GM10266 (cell line): ENCODE data around the gene PYY.
"Not testable (repeated sequence)": the region's sequence is repeated elsewhere in the genome, so short reads cannot be mapped to it uniquely, and the experiment has no call there.

Experiments used
- DNase-seq: peaks from one replicate; pipeline ENCODE4 v3.0.0; 2012; ENCODE audit errors: extremely low spot score
- TF ChIP-seq, protein P1 (sequence below): IDR thresholded peaks from 2 replicates; pipeline ENCODE4 v1.5.1; 2012; ENCODE audit warnings: mild to moderate bottlenecking, low read depth; ENCODE audit not compliant: control insufficient read depth, insufficient read depth; ENCODE audit errors: missing control alignments

The PYY gene

DNA sequence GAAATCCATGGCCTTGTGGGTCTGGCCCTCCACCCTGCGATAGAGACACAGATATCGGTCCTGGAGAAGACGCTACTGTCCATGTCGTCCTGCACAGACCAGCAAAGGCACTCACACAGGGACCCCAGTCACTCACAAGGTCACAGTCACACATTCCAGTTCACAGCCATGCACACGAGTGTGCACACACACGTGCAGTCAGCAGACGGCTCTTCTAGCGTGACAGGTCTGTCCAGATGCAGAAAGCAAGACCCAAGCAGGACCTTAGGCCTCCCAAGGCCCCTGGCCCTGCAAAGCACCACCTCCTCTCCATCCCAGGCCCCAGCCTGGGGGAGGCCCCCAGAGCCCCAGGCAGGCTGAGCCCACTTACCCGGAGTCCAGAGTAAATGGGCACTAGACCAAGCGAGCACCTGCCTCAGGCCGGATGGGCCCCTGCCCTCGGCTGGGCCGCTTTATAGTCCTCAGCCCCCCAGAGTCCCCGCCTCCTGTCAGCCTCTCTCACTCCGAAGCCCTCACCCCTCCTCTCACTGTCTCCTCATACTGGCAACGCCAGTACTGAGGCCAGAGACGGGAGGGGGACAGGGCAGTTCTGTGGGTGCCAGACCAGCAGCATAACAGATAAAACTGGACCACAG is 11.6 kb downstream of the PYY start, which contains the start of gene PPY:
PPY (minus strand) TSS at position 426 of the 635 bp plus-strand sequence. CDS start 822 bp downstream, outside the sequence.
- TF ChIP-seq, protein P1, sequence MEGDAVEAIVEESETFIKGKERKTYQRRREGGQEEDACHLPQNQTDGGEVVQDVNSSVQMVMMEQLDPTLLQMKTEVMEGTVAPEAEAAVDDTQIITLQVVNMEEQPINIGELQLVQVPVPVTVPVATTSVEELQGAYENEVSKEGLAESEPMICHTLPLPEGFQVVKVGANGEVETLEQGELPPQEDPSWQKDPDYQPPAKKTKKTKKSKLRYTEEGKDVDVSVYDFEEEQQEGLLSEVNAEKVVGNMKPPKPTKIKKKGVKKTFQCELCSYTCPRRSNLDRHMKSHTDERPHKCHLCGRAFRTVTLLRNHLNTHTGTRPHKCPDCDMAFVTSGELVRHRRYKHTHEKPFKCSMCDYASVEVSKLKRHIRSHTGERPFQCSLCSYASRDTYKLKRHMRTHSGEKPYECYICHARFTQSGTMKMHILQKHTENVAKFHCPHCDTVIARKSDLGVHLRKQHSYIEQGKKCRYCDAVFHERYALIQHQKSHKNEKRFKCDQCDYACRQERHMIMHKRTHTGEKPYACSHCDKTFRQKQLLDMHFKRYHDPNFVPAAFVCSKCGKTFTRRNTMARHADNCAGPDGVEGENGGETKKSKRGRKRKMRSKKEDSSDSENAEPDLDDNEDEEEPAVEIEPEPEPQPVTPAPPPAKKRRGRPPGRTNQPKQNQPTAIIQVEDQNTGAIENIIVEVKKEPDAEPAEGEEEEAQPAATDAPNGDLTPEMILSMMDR: no peak
- no peak for DNase-seq

DNA sequence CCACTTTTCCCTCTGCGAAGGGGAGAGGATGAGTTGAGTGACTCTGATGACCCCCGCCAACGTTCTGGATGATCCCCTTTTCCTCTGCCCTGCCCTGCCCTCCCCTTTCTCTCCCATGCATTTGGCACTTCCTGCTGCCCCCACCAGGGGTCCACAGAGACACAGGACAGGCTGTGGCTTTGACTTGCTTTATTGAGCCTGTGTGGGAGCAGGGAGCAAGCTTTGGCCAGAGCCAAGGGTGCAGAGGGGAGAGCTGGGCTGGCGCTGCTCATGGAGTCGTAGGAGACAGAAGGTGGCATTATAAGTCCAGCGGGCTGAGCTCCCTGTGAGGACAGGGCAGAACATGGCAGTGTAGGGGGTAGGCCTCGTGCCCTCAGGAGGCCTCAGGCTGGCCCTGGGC is 13.1 kb downstream of the PYY start:
- peak; percentile 11 for DNase-seq

DNA sequence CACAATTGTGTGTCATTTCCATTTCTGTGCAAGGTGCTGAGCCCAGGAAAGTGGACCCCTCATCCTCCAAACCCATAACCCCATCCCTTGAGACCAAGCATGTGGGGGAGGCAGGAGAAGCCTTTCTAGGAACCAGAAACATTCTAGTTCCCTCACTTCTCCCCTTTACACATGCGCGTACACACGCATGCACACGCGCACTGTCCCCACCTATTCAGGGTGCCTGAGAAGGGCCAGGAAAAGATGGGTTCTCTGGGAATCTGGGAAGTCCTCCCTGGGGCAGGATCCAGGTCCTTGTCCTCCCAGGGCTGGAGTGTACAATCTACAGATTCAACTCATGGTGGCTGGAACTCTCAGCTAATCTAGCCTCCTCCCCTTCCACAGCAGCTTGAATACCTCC is 13.9 kb downstream of the PYY start:
- TF ChIP-seq, protein P1: no peak
- DNase-seq: peak; percentile 2

More for the DNA sequence above, 13.1 kb downstream of the PYY start:
- TF ChIP-seq, protein P1: peak; percentile 29

DNA sequence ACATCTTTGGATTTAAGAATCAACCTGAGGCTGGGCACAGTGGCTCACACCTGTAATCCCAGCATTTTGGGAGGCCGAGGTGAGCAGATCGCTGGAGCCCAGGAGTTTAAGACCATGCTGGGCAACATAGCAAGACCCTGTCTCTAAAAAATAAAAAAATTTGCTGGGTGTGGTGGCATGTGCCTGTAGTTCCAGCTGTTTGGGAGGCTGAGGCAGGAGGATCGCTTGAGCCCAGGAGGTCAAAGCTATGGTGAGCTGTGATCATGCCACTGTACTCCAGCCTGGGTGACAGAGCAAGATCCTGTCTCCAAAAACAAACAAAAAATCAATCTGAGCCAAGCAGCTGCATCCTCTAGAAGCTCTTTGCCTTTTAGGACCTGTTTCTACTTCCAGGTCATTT is 14.3 kb downstream of the PYY start:
- not testable (repeated sequence) for DNase-seq

DNA sequence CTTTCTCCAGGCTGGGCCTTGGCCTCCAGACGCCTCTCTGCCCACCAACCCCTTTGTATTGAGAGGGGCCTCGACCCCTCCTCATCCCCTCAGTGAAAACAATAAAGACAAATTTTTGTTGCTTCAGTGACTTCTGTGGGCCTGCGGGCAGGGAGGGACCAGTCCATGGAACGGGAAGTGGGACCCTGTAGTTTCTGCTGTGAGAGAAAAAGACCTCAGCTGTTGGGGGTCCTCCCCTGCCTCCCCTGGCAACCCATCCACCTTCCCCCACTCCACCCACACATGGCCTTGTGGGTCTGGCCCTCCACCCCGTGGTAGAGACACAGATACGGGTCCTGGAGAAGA is 14.9 kb downstream of the PYY start:
- DNase-seq: no peak
- TF ChIP-seq, protein P1: no peak

DNA sequence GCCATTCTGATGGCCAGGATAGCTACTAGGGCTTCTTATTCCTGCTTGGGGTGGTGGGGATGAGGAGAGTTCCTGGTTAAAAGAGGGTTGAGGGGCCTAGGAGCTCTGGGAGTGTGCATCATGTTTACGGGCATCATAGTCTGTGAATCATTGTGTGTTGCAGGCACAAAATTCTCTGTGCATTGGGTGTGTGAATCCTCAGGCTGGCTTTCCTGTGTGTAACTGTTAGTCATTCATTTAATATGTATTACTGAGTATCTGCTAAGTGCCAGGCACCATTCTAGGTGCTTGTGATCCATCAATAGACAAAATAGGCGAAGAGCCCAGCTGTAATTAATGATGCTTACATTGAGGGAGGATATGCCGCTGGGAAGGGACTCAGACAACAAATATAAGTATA is 17.3 kb downstream of the PYY start:
- DNase-seq: no peak
- TF ChIP-seq, protein P1: no peak

DNA sequence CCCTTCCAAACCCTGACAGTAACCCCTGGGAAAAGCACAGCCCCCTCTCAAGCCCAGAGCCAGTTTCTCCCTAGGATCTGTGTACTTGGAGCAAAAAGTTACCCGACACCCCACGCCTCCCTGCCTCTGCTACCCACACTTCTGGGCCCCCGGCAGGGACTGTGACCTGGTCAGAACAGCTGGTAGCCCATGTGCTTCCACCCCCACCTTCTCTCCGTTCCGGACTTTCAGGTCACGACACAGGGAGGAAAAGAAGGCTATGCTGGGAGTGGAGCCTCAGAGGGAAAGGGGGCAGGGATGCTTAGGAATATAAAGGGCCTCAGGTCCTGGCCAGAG is 17.8 kb downstream of the PYY start:
- DNase-seq: no peak
- TF ChIP-seq, protein P1: no peak
